ENCODE measurements around the gene DISC1.

Gene DISC1

GRCh38 chr1:232029315-232029714 lies 402.7 kb downstream of the DISC1 start:
- TF ChIP-seq RAD21 (IDR thresholded peaks at IDR 0.05; ENCODE audit: low read depth) (no peak), YY1 (IDR thresholded peaks at IDR 0.05; ENCODE audit: low read depth) (no peak), ZBTB7A (IDR thresholded peaks at IDR 0.05; ENCODE audit: low read depth) (no peak), CEBPB (IDR thresholded peaks at IDR 0.05) (no peak), TEAD4 (IDR thresholded peaks at IDR 0.05) (no peak), EGR1 (IDR thresholded peaks at IDR 0.05) (no peak), CREB1 (IDR thresholded peaks at IDR 0.05; ENCODE audit: low read depth) (no peak), TCF12 (IDR thresholded peaks at IDR 0.05; ENCODE audit: low read depth) (no peak), TAF1 (IDR thresholded peaks at IDR 0.05; ENCODE audit: low read depth) (no peak), REST (IDR thresholded peaks at IDR 0.05; ENCODE audit: low read depth) (no peak), EP300 (IDR thresholded peaks at IDR 0.05; ENCODE audit: borderline replicate concordance) (no peak), USF1 (IDR thresholded peaks at IDR 0.05) (no peak), MAX (IDR thresholded peaks at IDR 0.05) (no peak), NFIC (IDR thresholded peaks at IDR 0.05) (no peak), FOXM1 (IDR thresholded peaks at IDR 0.05; ENCODE audit: borderline replicate concordance, low read depth) (no peak)

- TF ChIP-seq TAF1 (IDR thresholded peaks at IDR 0.05; ENCODE audit: low read depth) (no peak), NFIC (IDR thresholded peaks at IDR 0.05) (no peak), ZBTB7A (IDR thresholded peaks at IDR 0.05; ENCODE audit: low read depth) (no peak), RAD21 (IDR thresholded peaks at IDR 0.05; ENCODE audit: low read depth) (no peak), FOXM1 (IDR thresholded peaks at IDR 0.05; ENCODE audit: borderline replicate concordance, low read depth) (no peak), MAX (IDR thresholded peaks at IDR 0.05) (no peak), YY1 (IDR thresholded peaks at IDR 0.05; ENCODE audit: low read depth) (no peak), CREB1 (IDR thresholded peaks at IDR 0.05; ENCODE audit: low read depth) (no peak), USF1 (IDR thresholded peaks at IDR 0.05) (no peak), REST (IDR thresholded peaks at IDR 0.05; ENCODE audit: low read depth) (no peak), EGR1 (IDR thresholded peaks at IDR 0.05) (no peak), EP300 (IDR thresholded peaks at IDR 0.05; ENCODE audit: borderline replicate concordance) (no peak), TCF12 (IDR thresholded peaks at IDR 0.05; ENCODE audit: low read depth) (no peak), TEAD4 (IDR thresholded peaks at IDR 0.05) (no peak), CEBPB (IDR thresholded peaks at IDR 0.05) (no peak)
Observed at GRCh38 chr1:232031156-232031555, 404.6 kb downstream of the DISC1 start.

- no peak for TF ChIP-seq CEBPB (IDR thresholded peaks at IDR 0.05)
- TF ChIP-seq ZBTB7A (IDR thresholded peaks at IDR 0.05; ENCODE audit: low read depth): no peak
- no peak for TF ChIP-seq TAF1 (IDR thresholded peaks at IDR 0.05; ENCODE audit: low read depth)
Observed at GRCh38 chr1:232033285-232033684, 406.7 kb downstream of the DISC1 start.

- TF ChIP-seq YY1 (IDR thresholded peaks at IDR 0.05; ENCODE audit: low read depth) (no peak), MAX (IDR thresholded peaks at IDR 0.05) (no peak), ZBTB7A (IDR thresholded peaks at IDR 0.05; ENCODE audit: low read depth) (no peak), USF1 (IDR thresholded peaks at IDR 0.05) (no peak), TAF1 (IDR thresholded peaks at IDR 0.05; ENCODE audit: low read depth) (no peak), REST (IDR thresholded peaks at IDR 0.05; ENCODE audit: low read depth) (no peak), CREB1 (IDR thresholded peaks at IDR 0.05; ENCODE audit: low read depth) (no peak), NFIC (IDR thresholded peaks at IDR 0.05) (no peak), EGR1 (IDR thresholded peaks at IDR 0.05) (no peak), TCF12 (IDR thresholded peaks at IDR 0.05; ENCODE audit: low read depth) (no peak), EP300 (IDR thresholded peaks at IDR 0.05; ENCODE audit: borderline replicate concordance) (no peak), CEBPB (IDR thresholded peaks at IDR 0.05) (no peak), RAD21 (IDR thresholded peaks at IDR 0.05; ENCODE audit: low read depth) (no peak), TEAD4 (IDR thresholded peaks at IDR 0.05) (no peak), FOXM1 (IDR thresholded peaks at IDR 0.05; ENCODE audit: borderline replicate concordance, low read depth) (no peak)
Observed at GRCh38 chr1:232034556-232034955, 408.0 kb downstream of the DISC1 start.

Data from Ishikawa (cell line).